T-helper 1 cell treated with Interleukin-12 subunit alpha and Interleukin-12 subunit beta and Interleukin-4 antibody, amounts not matched to agents 30 μg/mL and 1 μg/mL, for 36 hours (primary cell): ENCODE data around the gene CALU.

Source experiments
- H3K27ac Mint-ChIP-seq: one replicate; pipeline ENCODE4 v1.8.0; 2021; ENCODE audit warnings: mild to moderate bottlenecking, mixed read lengths
- H3K27me3 Mint-ChIP-seq: one replicate; pipeline ENCODE4 v1.8.0; 2021; ENCODE audit warnings: low read depth, mixed read lengths
- H3K36me3 Mint-ChIP-seq: one replicate; pipeline ENCODE4 v1.8.0; 2021; ENCODE audit warnings: low read depth, mixed read lengths
- H3K4me1 Mint-ChIP-seq: one replicate; pipeline ENCODE4 v1.8.0; 2021; ENCODE audit warnings: low read depth, mixed read lengths
- H3K4me3 Mint-ChIP-seq: one replicate; pipeline ENCODE4 v1.8.0; 2021; ENCODE audit warnings: mild to moderate bottlenecking, moderate library complexity, mixed read lengths
- H3K9me3 Mint-ChIP-seq: one replicate; pipeline ENCODE4 v1.8.0; 2021; ENCODE audit warnings: mixed read lengths

CALU gene

DNA sequence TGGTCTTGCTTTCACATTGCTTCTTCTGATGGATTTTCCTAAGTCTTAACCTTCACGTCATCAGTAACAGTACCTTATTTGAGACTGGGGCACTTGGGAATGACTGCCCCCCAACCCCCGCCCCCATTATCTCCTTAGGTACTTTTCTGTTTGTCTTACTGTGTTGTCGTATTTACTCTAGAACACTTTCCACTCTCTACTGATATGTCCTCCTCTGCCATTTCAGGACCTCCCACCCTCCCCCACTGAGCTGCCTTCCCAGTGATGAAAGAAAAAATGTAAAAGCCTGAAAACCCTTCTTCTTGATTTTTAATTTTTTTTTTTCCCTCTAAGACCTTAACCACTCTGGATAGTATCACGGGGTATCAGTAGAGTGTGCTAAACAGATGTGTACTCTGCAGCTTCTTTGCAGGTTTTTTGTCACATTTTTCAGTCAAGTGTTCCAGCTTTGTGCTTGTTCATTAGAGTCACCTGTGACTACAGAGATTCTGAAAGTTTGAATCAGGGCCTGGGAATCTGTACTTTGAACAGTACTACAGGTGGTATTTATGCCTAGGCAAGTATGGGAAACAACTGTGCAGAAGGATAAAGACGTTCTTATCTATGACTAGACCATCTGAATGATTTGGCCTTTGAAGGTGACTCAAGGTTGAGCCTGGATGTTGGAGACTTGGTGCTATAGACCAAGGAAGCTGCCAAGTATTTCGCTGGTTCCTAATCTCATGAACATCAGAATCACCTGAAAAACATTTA lies 8.3 kb downstream of the CALU start:
- H3K27me3 Mint-ChIP-seq: no peaks in the 10 kb centered on the region

GRCh38 chr7:128752251-128752650 lies 13.1 kb downstream of the CALU start:
- Mint-ChIP-seq H3K4me1 (peaks cover 8% of the 10 kb centered on the region), H3K27me3 (no peaks in the 10 kb centered on the region), H3K4me3 (no peak overlapping the region), H3K36me3 (peaks cover 35% of the 10 kb centered on the region), H3K27ac (no peak overlapping the region), H3K9me3 (no peaks in the 10 kb centered on the region)

More for the DNA sequence above, 8.3 kb downstream of the CALU start:
- Mint-ChIP-seq H3K4me3 (no peak overlapping the region), H3K4me1 (peaks cover 22% of the 10 kb centered on the region), H3K9me3 (no peaks in the 10 kb centered on the region), H3K36me3 (peaks cover 24% of the 10 kb centered on the region), H3K27ac (no peak overlapping the region)

- H3K4me1 Mint-ChIP-seq: peaks cover 3% of the 10 kb centered on the region
- H3K9me3 Mint-ChIP-seq: no peaks in the 10 kb centered on the region
- H3K4me3 Mint-ChIP-seq: no peak overlapping the region
- H3K36me3 Mint-ChIP-seq: peaks cover 23% of the 10 kb centered on the region
- no peaks in the 10 kb centered on the region for H3K27me3 Mint-ChIP-seq
- H3K27ac Mint-ChIP-seq: no peak overlapping the region
Measured at GRCh38 chr7:128755075-128755818, 16.1 kb downstream of the CALU start.

GRCh38 chr7:128755819-128756476 lies 16.8 kb downstream of the CALU start:
- Mint-ChIP-seq H3K36me3 (peaks cover 21% of the 10 kb centered on the region), H3K9me3 (no peaks in the 10 kb centered on the region)

GRCh38 chr7:128757203-128757602 lies 18.0 kb downstream of the CALU start:
- Mint-ChIP-seq H3K27me3 (no peaks in the 10 kb centered on the region), H3K9me3 (no peaks in the 10 kb centered on the region), H3K27ac (no peak overlapping the region), H3K4me3 (no peak overlapping the region), H3K36me3 (peaks cover 28% of the 10 kb centered on the region), H3K4me1 (peaks cover 3% of the 10 kb centered on the region)

More at GRCh38 chr7:128755819-128756476, 16.8 kb downstream of the CALU start:
- Mint-ChIP-seq H3K27ac (no peak overlapping the region), H3K4me1 (peaks cover 3% of the 10 kb centered on the region), H3K4me3 (no peak overlapping the region), H3K27me3 (no peaks in the 10 kb centered on the region)

GRCh38 chr7:128758553-128758952 lies 19.4 kb downstream of the CALU start:
- peaks cover 24% of the 10 kb centered on the region for H3K36me3 Mint-ChIP-seq
- no peaks in the 10 kb centered on the region for H3K4me1 Mint-ChIP-seq
- no peak overlapping the region for H3K27ac Mint-ChIP-seq
- H3K9me3 Mint-ChIP-seq: no peaks in the 10 kb centered on the region
- H3K4me3 Mint-ChIP-seq: no peak overlapping the region
- H3K27me3 Mint-ChIP-seq: no peaks in the 10 kb centered on the region

DNA sequence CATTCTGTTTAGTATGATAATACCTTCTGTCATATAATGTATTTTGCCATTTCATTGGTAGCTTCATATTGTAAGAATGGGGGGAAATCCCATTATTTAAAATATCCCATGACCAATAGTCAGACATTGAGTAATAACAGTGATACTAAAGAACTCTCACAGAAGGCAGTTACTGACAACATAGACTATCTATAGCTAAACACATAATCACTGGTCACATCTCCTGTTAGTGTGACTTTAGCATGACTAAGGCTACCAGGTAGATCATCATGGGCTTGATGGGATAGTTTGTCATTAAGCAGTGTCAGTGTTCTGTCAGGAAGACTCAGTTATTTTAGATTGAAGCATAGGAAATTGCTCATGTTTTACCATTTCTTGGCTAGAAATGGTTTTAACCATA lies 20.1 kb downstream of the CALU start:
- H3K4me1 Mint-ChIP-seq: no peaks in the 10 kb centered on the region
- H3K27me3 Mint-ChIP-seq: no peaks in the 10 kb centered on the region
- no peak overlapping the region for H3K4me3 Mint-ChIP-seq
- H3K36me3 Mint-ChIP-seq: peaks cover 21% of the 10 kb centered on the region
- no peaks in the 10 kb centered on the region for H3K9me3 Mint-ChIP-seq
- H3K27ac Mint-ChIP-seq: no peak overlapping the region

DNA sequence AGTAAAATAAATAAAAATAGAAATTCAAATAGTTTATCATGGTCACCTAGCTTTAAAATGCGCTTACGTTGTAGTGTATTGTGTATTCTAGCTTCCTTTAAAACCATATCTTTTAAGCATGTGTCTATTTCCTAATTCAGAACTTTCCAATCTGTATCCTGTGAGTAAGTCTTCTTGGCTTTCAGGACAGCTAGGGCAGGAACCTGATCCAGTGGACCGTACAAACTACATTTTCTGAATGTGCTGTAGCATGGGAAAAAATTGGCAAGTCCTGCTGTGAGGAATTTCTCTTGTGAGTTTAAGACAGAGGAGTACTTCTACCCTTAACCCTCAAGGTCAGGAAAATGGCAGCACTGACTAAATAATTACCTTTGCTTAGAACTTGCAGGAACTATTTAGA lies 24.4 kb downstream of the CALU start:
- peaks cover 23% of the 10 kb centered on the region for H3K36me3 Mint-ChIP-seq
- H3K4me3 Mint-ChIP-seq: no peak overlapping the region
- H3K27ac Mint-ChIP-seq: no peak overlapping the region
- H3K9me3 Mint-ChIP-seq: no peaks in the 10 kb centered on the region
- H3K4me1 Mint-ChIP-seq: no peaks in the 10 kb centered on the region
- H3K27me3 Mint-ChIP-seq: no peaks in the 10 kb centered on the region

DNA sequence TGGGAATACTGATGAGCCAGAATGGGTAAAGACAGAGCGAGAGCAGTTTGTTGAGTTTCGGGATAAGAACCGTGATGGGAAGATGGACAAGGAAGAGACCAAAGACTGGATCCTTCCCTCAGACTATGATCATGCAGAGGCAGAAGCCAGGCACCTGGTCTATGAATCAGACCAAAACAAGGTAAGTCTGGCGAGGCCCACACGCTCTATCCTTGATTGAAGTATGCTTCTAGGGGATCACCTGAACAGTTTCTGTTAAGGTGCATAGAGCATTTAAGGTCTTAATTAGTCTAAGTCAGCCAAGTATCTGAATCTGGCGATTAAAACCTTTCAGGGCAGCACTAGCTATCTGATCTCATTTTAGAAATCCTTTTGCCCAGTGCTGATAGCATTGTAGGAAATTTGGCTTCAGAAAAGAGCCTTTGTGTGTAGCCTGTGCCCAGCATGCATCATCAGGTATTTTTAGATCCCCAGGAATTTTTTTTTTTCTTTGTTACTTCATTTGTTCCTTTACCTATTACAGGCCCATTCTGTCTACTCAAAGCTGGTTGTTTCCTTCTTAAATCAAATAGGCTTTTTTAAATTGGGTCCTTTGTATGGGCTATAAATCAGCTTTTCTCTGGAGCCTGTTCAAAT lies 28.4 kb downstream of the CALU start:
- H3K27ac Mint-ChIP-seq: no peak overlapping the region

GRCh38 chr7:128770233-128770632 lies 31.1 kb downstream of the CALU start:
- H3K36me3 Mint-ChIP-seq: peaks cover 49% of the 10 kb centered on the region
- H3K27ac Mint-ChIP-seq: no peak overlapping the region
- no peaks in the 10 kb centered on the region for H3K9me3 Mint-ChIP-seq
- no peaks in the 10 kb centered on the region for H3K27me3 Mint-ChIP-seq
- H3K4me1 Mint-ChIP-seq: no peaks in the 10 kb centered on the region
- H3K4me3 Mint-ChIP-seq: no peak overlapping the region

More for the DNA sequence above, 28.4 kb downstream of the CALU start:
- Mint-ChIP-seq H3K4me3 (no peak overlapping the region), H3K36me3 (peaks cover 37% of the 10 kb centered on the region), H3K4me1 (no peaks in the 10 kb centered on the region), H3K27me3 (no peaks in the 10 kb centered on the region), H3K9me3 (no peaks in the 10 kb centered on the region)

GRCh38 chr7:128773604-128774003 lies 34.4 kb downstream of the CALU start:
- peaks cover 20% of the 10 kb centered on the region for H3K9me3 Mint-ChIP-seq
- H3K4me1 Mint-ChIP-seq: no peaks in the 10 kb centered on the region
- peaks cover 35% of the 10 kb centered on the region for H3K36me3 Mint-ChIP-seq
- no peak overlapping the region for H3K4me3 Mint-ChIP-seq
- H3K27me3 Mint-ChIP-seq: no peaks in the 10 kb centered on the region
- H3K27ac Mint-ChIP-seq: no peak overlapping the region

DNA sequence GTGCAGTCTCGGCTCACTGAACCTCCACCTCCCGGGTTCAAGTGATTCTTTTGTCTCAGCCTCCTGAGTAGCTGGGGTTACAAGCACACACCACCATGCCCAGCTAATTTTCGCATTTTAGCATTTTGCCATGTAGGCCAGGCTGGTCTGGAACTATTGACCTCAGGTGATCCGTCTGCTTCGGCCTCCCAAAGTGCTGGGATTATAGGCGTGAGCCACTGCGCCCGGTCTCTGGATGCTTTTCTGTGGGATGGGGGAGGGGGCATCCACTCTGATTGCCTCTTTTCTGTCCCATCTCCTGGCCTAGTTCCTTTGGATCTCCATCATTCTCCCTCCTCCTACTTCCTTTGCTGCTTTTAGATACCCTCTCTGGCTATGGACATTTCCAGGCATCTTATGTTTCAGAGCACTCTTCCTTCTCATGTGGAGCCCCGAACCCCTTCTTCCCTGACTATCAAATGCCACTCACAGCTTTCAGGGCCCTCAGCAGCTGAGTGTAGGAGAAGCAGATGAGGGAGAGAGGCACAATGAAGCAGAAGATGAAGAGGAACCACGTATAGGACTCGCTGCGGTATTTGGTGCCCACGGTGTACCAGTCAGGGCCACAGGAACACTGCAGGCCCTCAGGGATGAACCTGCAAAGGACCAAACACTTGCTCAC lies 35.0 kb downstream of the CALU start:
- Mint-ChIP-seq H3K27me3 (no peaks in the 10 kb centered on the region), H3K9me3 (peaks cover 20% of the 10 kb centered on the region), H3K36me3 (peaks cover 31% of the 10 kb centered on the region), H3K27ac (no peak overlapping the region), H3K4me3 (no peak overlapping the region), H3K4me1 (no peaks in the 10 kb centered on the region)

GRCh38 chr7:128774921-128775320 lies 35.8 kb downstream of the CALU start:
- Mint-ChIP-seq H3K4me3 (no peak overlapping the region), H3K4me1 (no peaks in the 10 kb centered on the region), H3K27ac (no peak overlapping the region), H3K36me3 (peaks cover 28% of the 10 kb centered on the region), H3K27me3 (peaks cover 1% of the 10 kb centered on the region), H3K9me3 (peaks cover 20% of the 10 kb centered on the region)
